Retinal pigment epithelial cell (primary cell): ENCODE data around the gene DLEC1.

Source experiments
- DNase-seq: peaks from one replicate; pipeline ENCODE4 v3.0.0-alpha.2; 2010; ENCODE audit warnings: low read depth
- H3K4me3 ChIP-seq: 2 replicates; pipeline ENCODE4 v1.5.1; 2011; ENCODE audit warnings: mild to moderate bottlenecking, low read length, control low read depth, moderate library complexity
- TF ChIP-seq, protein P1 (sequence below): conservative IDR thresholded peaks from 2 replicates; pipeline ENCODE4 v1.5.1; 2011; ENCODE audit warnings: low read depth, low read length, control low read depth, inconsistent platforms

DLEC1 gene

DNA sequence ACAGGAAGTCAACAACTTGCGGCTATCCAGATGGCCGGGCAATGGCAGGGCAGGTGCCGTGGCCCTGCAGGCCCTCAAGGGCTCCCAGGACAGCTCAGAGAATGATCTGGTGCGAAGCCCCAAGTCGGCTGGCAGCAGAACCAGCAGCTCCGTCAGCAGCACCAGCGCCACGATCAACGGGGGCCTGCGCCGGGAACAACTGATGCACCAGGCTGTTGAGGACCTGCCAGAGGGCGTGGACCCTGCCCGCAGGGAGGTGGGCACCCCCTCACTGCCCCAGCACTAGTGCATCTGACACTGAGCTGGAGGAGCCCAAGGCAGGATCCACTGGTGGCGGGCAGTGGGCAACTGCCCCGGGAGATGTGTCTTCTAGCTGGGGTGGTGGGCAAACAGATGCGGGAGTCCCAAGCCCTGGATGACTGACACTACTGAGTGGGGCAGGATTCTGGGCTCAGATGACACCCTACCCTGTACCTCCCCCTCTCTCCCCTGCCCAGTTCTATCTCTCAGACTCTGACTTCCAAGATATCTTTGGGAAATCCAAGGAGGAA lies 32.5 kb upstream of the DLEC1 start:
- no peak for DNase-seq
- TF ChIP-seq, protein P1, sequence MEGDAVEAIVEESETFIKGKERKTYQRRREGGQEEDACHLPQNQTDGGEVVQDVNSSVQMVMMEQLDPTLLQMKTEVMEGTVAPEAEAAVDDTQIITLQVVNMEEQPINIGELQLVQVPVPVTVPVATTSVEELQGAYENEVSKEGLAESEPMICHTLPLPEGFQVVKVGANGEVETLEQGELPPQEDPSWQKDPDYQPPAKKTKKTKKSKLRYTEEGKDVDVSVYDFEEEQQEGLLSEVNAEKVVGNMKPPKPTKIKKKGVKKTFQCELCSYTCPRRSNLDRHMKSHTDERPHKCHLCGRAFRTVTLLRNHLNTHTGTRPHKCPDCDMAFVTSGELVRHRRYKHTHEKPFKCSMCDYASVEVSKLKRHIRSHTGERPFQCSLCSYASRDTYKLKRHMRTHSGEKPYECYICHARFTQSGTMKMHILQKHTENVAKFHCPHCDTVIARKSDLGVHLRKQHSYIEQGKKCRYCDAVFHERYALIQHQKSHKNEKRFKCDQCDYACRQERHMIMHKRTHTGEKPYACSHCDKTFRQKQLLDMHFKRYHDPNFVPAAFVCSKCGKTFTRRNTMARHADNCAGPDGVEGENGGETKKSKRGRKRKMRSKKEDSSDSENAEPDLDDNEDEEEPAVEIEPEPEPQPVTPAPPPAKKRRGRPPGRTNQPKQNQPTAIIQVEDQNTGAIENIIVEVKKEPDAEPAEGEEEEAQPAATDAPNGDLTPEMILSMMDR, result no peak
- no peak overlapping the region for H3K4me3 ChIP-seq

DNA sequence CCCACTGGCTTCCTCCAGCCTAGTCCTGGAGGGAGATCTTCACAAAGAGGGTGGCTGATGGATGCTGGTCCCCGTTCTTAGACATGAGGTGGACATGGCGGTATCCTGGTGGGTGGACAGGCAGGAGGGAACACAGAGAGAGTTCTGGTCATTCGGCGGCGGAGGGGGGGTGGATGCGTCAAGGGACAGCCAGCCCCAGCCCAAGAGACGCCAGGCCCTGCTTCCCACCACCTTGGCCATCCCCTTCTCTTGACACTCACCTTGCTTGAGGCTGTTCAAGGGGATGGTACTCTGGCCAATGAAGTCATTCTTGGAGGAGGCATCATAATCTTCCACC lies 31.3 kb upstream of the DLEC1 start:
- TF ChIP-seq, protein P1, result no peak
- DNase-seq, result no peak
- no peak overlapping the region for H3K4me3 ChIP-seq

DNA sequence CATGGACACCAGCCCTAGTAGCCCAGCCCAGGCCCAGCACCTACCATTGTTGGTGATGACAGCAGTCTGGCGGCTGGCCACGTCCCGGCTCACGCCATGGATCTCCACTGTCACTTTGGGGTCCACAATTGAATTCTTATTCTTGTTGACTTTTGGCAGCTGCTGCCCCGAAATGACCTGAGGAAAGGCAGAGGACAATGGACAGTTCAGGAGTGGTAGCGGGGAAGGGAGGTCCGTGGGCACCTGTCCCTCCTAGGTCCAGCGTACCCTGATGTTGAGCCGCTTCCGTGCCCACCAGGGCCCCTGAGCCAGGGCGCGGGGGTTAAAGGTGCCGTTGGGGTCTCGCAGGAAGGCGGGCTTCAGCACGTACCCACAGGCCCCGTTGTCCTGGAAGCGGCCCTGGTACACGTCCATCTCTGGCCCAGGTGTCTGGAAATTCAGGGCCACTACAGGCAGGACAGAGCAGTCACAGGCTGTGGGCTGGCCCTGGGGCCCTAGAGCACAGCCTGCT lies 30.8 kb upstream of the DLEC1 start:
- H3K4me3 ChIP-seq, result no peak overlapping the region
- TF ChIP-seq, protein P1, result no peak
- DNase-seq, result no peak

DNA sequence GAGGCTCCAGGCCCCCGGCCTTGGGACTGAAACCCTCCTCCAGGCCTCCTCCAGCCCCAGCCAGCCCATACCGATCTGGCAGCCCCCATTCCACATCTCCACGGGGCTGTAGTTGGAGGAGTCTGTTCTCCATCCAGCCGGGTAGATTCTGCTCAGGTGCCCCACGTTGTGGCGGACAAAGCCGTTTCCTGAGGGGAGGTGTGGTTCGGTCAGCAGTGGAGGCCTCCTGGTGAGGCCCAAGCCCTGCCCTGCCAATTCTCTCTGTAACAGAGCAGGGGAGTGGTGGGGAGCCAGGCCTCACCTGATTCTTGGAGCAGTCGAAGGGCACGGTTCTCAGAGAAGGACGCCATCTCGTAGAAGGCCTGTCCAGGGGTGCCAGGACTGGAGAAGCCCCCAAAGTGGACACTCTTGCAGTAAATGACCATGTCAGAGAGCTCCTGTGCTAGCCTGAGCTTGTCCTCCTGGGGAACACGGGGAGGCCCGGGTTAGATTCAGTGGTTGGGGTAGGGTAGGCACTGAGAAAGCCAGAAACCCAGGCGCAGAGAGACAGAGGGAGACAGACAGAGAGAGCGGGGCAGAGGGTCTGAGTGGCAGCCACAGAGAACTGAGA lies 29.9 kb upstream of the DLEC1 start:
- TF ChIP-seq, protein P1, result no peak
- no peak overlapping the region for H3K4me3 ChIP-seq
- no peak for DNase-seq

DNA sequence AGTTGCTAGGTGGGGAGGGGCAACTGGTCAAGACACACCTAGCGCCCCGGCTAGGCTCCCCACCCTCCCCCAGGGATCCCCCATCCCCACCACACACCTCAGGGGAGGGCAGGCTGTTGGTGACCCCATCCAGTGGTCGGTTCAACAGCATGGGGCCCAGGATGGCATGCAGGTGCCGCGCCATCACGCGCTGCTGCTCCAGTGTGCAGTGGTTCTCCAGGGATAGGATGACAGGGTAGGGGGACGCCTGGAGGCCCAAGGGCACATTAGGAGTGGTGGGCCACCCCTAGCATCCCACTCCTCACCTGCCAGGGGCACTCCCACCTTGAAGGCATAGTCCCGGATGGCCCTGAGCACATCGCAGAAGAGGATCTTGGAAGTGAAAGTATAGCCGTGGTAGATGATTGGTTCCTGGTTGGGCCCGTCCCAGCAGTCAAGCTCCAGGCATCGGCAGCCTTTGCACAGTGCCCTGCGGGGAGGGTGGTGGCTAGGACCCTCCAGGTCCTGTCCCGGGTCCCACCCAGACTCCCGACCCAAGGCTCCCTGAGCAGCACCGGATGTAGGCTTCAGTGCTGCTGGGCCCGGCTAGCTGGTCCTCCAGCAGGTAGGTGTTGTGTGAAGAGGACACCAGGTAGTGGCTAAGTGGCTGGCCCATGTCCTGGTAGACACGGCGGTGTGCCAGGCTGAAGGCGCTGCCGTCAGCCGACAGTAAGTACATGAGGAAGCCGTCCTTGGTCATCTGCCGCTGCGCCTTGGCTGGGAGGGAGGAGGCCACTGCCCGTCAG lies 29.0 kb upstream of the DLEC1 start:
- H3K4me3 ChIP-seq, result no peak overlapping the region
- DNase-seq, result no peak
- TF ChIP-seq, protein P1, result no peak

DNA sequence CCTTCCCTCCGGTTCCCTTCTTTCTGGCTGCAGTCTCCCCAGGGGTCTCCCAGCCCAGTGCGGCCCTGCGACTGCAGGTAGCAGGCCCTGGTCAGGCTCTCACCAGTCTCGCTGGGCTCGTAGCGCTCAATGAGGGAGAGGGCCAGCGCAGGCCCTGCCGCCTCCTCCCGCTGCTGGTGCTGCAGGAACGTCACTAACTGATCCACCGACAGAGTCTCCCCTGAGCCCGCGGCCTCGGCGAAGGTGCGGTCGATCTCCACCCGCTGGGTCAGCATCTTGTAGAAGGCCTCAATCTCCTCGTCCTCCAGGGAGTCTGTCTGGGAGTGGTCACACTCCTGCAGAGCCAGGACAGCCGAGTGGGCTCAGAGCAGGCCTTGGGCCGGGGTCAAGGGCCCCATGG lies 27.9 kb upstream of the DLEC1 start:
- no peak overlapping the region for H3K4me3 ChIP-seq
- TF ChIP-seq, protein P1, result no peak
- no peak for DNase-seq
